K562 (cell line): Measurements from ENCODE around the gene YPEL2. TPM values are rescaled to one million over a fixed set of nuclear protein-coding genes. Genes with fewer than 3 reads are reported as not detected.

Source experiments
- ATAC-seq: fragments of 200-7000 bp; cut with Tn5 transposase; 3 replicates; pipeline ENCODE4 v1.9.1; 2020; ENCODE audit warnings: moderate library complexity
- BruUV-seq: library from RNA; stranded (reverse); fragments of 400-500 nt; replicated peaks from 2 replicates; lab custom pipeline; 2021; lab: Mats Ljungman, UMichigan
- CTCF ChIA-PET: fragments of 300-600 bp; formaldehyde crosslinking; extraction: SDS; loops from one replicate; lab custom pipeline; 2021; ENCODE audit warnings: low intra/inter-chr PET ratio; lab: Yijun Ruan, JAX
- POLR2A ChIA-PET: fragments of 300-600, 350-650 bp; sonication (Branson Sonifier 250); formaldehyde crosslinking; extraction: SDS; loops from one replicate; lab custom pipeline; 2021; ENCODE audit warnings: antibody characterized with exemption, inconsistent platforms; lab: Yijun Ruan, JAX
- DNase-seq, 4 experiments: peaks; one replicate each; pipeline versions ENCODE4 v3.0.0 to v3.0.0-alpha.2; 2011 to 2018; ENCODE audit warnings: low spot score in 3 of 4, mixed read lengths in 3 of 4; ENCODE audit errors: extremely low read depth in 1 of 4
- FAIRE-seq: peaks from 2 replicates; lab custom pipeline; 2011; peaks lifted over from hg19 to GRCh38; lab: Jason Lieb, UNC
- H2AFZ ChIP-seq: 2 replicates; pipeline ENCODE4 v1.6.0; 2011; ENCODE audit warnings: low read depth, low read length, control low read depth, inconsistent platforms
- H3K27ac ChIP-seq: fragments of 200-600 bp; 3 replicates; pipeline ENCODE4 v1.8.0; 2011; ENCODE audit warnings: low read depth, mild to moderate bottlenecking, control low read depth, inconsistent platforms, low read length, moderate library complexity, mixed read lengths; ENCODE audit errors: extremely low read depth
- H3K27me3 ChIP-seq, 2 experiments: fragments of 300-600 bp in 1 of 2; 2 replicates in 1 of 2; 3 replicates in 1 of 2; pipeline versions ENCODE4 v1.6.0 to v1.8.0; 2011; ENCODE audit warnings: inconsistent platforms in 2 of 2, low read length in 2 of 2, mild to moderate bottlenecking in 1 of 2, mixed read lengths in 1 of 2, moderate library complexity in 1 of 2; ENCODE audit not compliant: control insufficient read depth in 2 of 2, insufficient read depth in 2 of 2
- H3K36me3 ChIP-seq: fragments of 300-600 bp; 3 replicates; pipeline ENCODE4 v1.8.0; 2011; ENCODE audit warnings: mild to moderate bottlenecking, low read length, inconsistent platforms; ENCODE audit not compliant: control insufficient read depth, insufficient read depth
- H3K4me1 ChIP-seq, 2 experiments: fragments of 200-600 bp in 1 of 2; replicated peaks in 1 of 2; 2 replicates in 1 of 2; 3 replicates in 1 of 2; pipeline versions ENCODE4 v1.5.1 to v1.8.0; 2011; ENCODE audit warnings: inconsistent platforms in 2 of 2, low read length in 2 of 2, mild to moderate bottlenecking in 1 of 2, mixed read lengths in 1 of 2, moderate library complexity in 1 of 2; ENCODE audit not compliant: control insufficient read depth in 2 of 2, insufficient read depth in 2 of 2
- H3K4me2 ChIP-seq: 2 replicates; pipeline ENCODE4 v1.6.1; 2011; ENCODE audit warnings: low read length, control low read depth, inconsistent platforms, mixed read lengths; ENCODE audit not compliant: insufficient read depth
- H3K4me3 ChIP-seq: fragments of 200-600 bp; sonication (generic), shearing (Covaris generic); 2 replicates; pipeline ENCODE4 v1.5.1; 2016; ENCODE audit warnings: control low read depth, inconsistent platforms
- H3K79me2 ChIP-seq: fragments of 200-600 bp; 3 replicates; pipeline ENCODE4 v1.8.0; 2011; ENCODE audit warnings: low read length, inconsistent platforms; ENCODE audit not compliant: control insufficient read depth, insufficient read depth
- H3K9ac ChIP-seq, 2 experiments: 2 replicates each; pipeline versions ENCODE4 v1.6.0 to v1.6.1; 2011; ENCODE audit warnings: low read depth in 2 of 2, low read length in 2 of 2, control low read depth in 1 of 2, inconsistent platforms in 1 of 2, mild to moderate bottlenecking in 1 of 2, mixed read lengths in 1 of 2; ENCODE audit not compliant: insufficient read depth in 1 of 2
- H3K9me1 ChIP-seq: one replicate; pipeline ENCODE4 v1.6.0; 2011; ENCODE audit warnings: inconsistent platforms, mild to moderate bottlenecking, low read length, moderate library complexity; ENCODE audit not compliant: control insufficient read depth, insufficient read depth
- H3K9me3 ChIP-seq: replicated peaks from 2 replicates; pipeline ENCODE4 v1.5.1; 2011; ENCODE audit warnings: low read depth, low read length, inconsistent platforms; ENCODE audit not compliant: control insufficient read depth, insufficient read depth
- H4K20me1 ChIP-seq: replicated peaks from 2 replicates; pipeline ENCODE4 v1.6.1; 2011; ENCODE audit warnings: low read length, inconsistent platforms, mixed read lengths; ENCODE audit not compliant: control insufficient read depth, insufficient read depth
- NFATC3 ChIP-seq: fragments of 450-650 bp; IDR thresholded peaks from 2 replicates; pipeline ENCODE4 v1.6.1; 2017; ENCODE audit warnings: mild to moderate bottlenecking
- RBM39 ChIP-seq: fragments of 200-400 bp; formaldehyde crosslinking; optimal IDR thresholded peaks from 2 replicates; pipeline ENCODE3; 2018; ENCODE audit warnings: low read depth, low read length
- RNF2 ChIP-seq: sonication (generic); IDR thresholded peaks from 2 replicates; pipeline ENCODE4 v1.6.1; 2016
- TRIM24 ChIP-seq, 2 experiments: fragments of 450-650 bp; IDR thresholded peaks; 2 replicates each; pipeline ENCODE4 v1.6.1; 2016
- ZNF124 ChIP-seq: sonication (generic); formaldehyde crosslinking; IDR thresholded peaks from 2 replicates; pipeline ENCODE4 v1.8.1; 2022; ENCODE audit warnings: missing genetic modification reagents
- ZNF174 ChIP-seq: fragments of 250-450 bp; sonication (Bioruptor Pico); IDR thresholded peaks from 2 replicates; pipeline ENCODE4 v1.4.0; 2020; ENCODE audit warnings: mild to moderate bottlenecking
- ZNF436 ChIP-seq: fragments of 250-450, 450-650 bp; sonication (Bioruptor Pico); formaldehyde crosslinking; IDR thresholded peaks from 2 replicates; pipeline ENCODE4 v1.7.0; 2020; ENCODE audit warnings: mild to moderate bottlenecking
- WGBS: fragments of 100-300 bp; shearing (Covaris generic); methylation state at CpG from one replicate; pipeline ENCODE4 v1.1.6; 2016; ENCODE audit warnings: low coverage, mixed read lengths; ENCODE audit not compliant: insufficient coverage; ENCODE audit errors: missing lambda C conversion rate; 5-methylcytosine and 5-hydroxymethylcytosine counted together
- in situ Hi-C: fragments of 300-500 bp; cut with MboI; formaldehyde crosslinking; loops from 4 replicates; pipeline ENCODE4 v1.15.0; 2018; ENCODE audit warnings: inconsistent platforms, mixed read lengths
- intact Hi-C: fragments of 100-400 bp; cut with micrococcal nuclease; formaldehyde crosslinking; loops from 2 replicates; pipeline ENCODE4 v1.14.2; 2022
- polyA plus RNA-seq, 8 experiments: library from polyadenylated mRNA; depleted of rRNA in 4 of 8; stranded (reverse) in 5 of 8; unstranded in 3 of 8; fragments of >200 nt; fragmentation: Nextera tagmentation in 2 of 8; fragmentation: Illumina TruSeq in 1 of 8; extraction: Ambion mirVana in 2 of 8; extraction: Trizol in 1 of 8; gene quantifications; 2 replicates each; pipeline versions ENCODE4 v1.2.1 to v1.2.3, GENCODE V29; 2011 to 2014; ENCODE audit warnings: inconsistent platforms in 1 of 8, missing spikeins in 1 of 8
- total RNA-seq, 7 experiments: library from RNA; depleted of rRNA in 6 of 7; stranded (reverse); fragments of >200 nt in 6 of 7; fragmentation: Illumina TruSeq in 2 of 7; extraction: Trizol in 2 of 7; gene quantifications; 2 replicates each; pipeline versions ENCODE4 v1.2.1 to v1.2.3, GENCODE V29; 2011 to 2021; ENCODE audit warnings: low replicate concordance in 1 of 7
- TF ChIP-seq, protein P1 (sequence below), 2 experiments: IDR thresholded peaks in 1 of 2; conservative IDR thresholded peaks in 1 of 2; 2 replicates each; pipeline ENCODE4 v1.6.1; 2016; ENCODE audit warnings: low read depth in 2 of 2, mild to moderate bottlenecking in 1 of 2, missing compliant biosample characterization in 1 of 2, missing genetic modification characterization in 1 of 2, moderate library complexity in 1 of 2
- TF ChIP-seq, protein P2 (sequence below), 3 experiments: fragments of 200-800 bp in 1 of 3; sonication (Bioruptor generic) in 1 of 3; sonication (generic) in 1 of 3; formaldehyde crosslinking in 1 of 3; IDR thresholded peaks; 2 replicates each; pipeline versions ENCODE4 v1.6.1 to v1.8.0; 2016 to 2022; ENCODE audit warnings: mild to moderate bottlenecking in 2 of 3, missing compliant biosample characterization in 2 of 3, missing genetic modification characterization in 2 of 3, missing genetic modification reagents in 1 of 3
- TF ChIP-seq, protein P3 (sequence below): fragments of 250-450 bp; sonication (Bioruptor Pico); IDR thresholded peaks from 2 replicates; pipeline ENCODE4 v1.4.0; 2020; ENCODE audit warnings: mild to moderate bottlenecking

Gene YPEL2
- total and polyA plus RNA-seq, 9 of the 15 experiments (the other 6 are each of a cell fraction or from before 2014, with no cell fraction given), result 0.11 to 2.4 (median 0.47) TPM

DNA sequence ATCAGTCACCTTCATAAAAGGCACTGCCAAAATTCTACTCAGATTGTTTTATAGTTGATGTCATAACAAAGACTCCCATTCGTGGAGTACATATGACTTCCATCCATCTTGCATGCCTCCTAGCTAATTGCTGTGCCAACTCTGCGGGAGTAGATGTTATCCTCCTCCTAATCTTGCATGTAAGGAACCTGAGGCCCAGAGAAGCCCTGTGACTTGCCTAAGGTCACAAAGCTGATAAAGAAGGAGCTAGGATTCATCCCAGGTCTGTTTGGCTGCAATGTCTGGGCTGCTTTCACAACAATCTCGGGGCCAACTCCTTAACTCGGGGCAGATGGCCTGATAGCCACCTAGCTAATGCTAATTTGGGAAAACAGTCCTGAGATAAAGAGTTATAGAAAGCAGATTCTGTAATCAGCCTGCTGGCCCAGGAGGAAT lies 87.3 kb downstream of the YPEL2 start:
- Histone ChIP-seq H4K20me1 (no peaks in the 10 kb centered on the region), H3K9ac (no peak overlapping the region), H3K4me3 (no peak overlapping the region), H3K4me2 (no peak overlapping the region), H3K27ac (no peak overlapping the region), H3K79me2 (no peaks in the 10 kb centered on the region), H3K4me1 (peaks cover 9 to 23% of the 10 kb centered on the region in 2 experiments; a peak in 4 of 5 replicates), H3K9me1 (no peaks in the 10 kb centered on the region), H2AFZ (no peak overlapping the region), H3K36me3 (no peaks in the 10 kb centered on the region), H3K27me3 (peaks cover 10 to 35% of the 10 kb centered on the region in 2 experiments; a peak in 4 of 5 replicates), H3K9me3 (no peaks in the 10 kb centered on the region)
- no TSS peak for BruUV-seq
- intact Hi-C loops, result no loop called here
- WGBS, result 1% methylated on average over 4 of the region's 4 CpGs
- TF ChIP-seq, protein P1, sequence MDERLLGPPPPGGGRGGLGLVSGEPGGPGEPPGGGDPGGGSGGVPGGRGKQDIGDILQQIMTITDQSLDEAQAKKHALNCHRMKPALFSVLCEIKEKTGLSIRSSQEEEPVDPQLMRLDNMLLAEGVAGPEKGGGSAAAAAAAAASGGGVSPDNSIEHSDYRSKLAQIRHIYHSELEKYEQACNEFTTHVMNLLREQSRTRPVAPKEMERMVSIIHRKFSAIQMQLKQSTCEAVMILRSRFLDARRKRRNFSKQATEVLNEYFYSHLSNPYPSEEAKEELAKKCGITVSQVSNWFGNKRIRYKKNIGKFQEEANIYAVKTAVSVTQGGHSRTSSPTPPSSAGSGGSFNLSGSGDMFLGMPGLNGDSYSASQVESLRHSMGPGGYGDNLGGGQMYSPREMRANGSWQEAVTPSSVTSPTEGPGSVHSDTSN (CRISPR knock-in tag; IDR thresholded peaks at IDR 0.05; ENCODE audit: low read depth), result no peak
- TF ChIP-seq, protein P1 (tag; conservative IDR thresholded peaks at IDR 0.05; ENCODE audit: low read depth), result no peak
- TF ChIP-seq RBM39 (no peak), RNF2 (no peak), ZNF124 (CRISPR knock-in tag) (no peak), NFATC3 (no peak), TRIM24 (IDR thresholded peaks at IDR 0.05) (no peak), ZNF436 (CRISPR knock-in tag) (no peak), ZNF174 (no peak)
- TF ChIP-seq, protein P2, sequence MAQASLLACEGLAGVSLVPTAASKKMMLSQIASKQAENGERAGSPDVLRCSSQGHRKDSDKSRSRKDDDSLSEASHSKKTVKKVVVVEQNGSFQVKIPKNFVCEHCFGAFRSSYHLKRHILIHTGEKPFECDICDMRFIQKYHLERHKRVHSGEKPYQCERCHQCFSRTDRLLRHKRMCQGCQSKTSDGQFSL (CRISPR knock-in tag; IDR thresholded peaks at IDR 0.05), result no peak
- TF ChIP-seq, protein P2 (tag; IDR thresholded peaks at IDR 0.05), result no peak
- TF ChIP-seq, protein P3, sequence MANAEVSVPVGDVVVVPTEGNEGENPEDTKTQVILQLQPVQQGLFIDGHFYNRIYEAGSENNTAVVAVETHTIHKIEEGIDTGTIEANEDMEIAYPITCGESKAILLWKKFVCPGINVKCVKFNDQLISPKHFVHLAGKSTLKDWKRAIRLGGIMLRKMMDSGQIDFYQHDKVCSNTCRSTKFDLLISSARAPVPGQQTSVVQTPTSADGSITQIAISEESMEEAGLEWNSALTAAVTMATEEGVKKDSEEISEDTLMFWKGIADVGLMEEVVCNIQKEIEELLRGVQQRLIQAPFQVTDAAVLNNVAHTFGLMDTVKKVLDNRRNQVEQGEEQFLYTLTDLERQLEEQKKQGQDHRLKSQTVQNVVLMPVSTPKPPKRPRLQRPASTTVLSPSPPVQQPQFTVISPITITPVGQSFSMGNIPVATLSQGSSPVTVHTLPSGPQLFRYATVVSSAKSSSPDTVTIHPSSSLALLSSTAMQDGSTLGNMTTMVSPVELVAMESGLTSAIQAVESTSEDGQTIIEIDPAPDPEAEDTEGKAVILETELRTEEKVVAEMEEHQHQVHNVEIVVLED, result no peak
- no peak for ATAC-seq
- in situ Hi-C loops, result no loop called here
- POLR2A ChIA-PET, result interaction anchor here (1.1 kb wide), 1 partner anchor 10 kb away, joined by 3 read pairs; no protein-coding TSS in a partner anchor
- CTCF ChIA-PET, result no interaction called here
- no peak for FAIRE-seq
- DNase-seq, result no peak
